ENCODE measurements around the gene FYB1. TPM values are rescaled to one million over a fixed set of nuclear protein-coding genes. Genes with fewer than 3 reads are reported as not detected.

The FYB1 gene
- total RNA-seq, 1 donor from 2014 or later: not detected

GRCh38 chr5:39249564-39250274 lies 30.4 kb upstream of the FYB1 start:
- no peaks in the 10 kb centered on the region for H3K36me3 ChIP-seq (ENCODE audit: control insufficient read depth, insufficient read depth, low read length)
- TF ChIP-seq CTCF (IDR thresholded peaks at IDR 0.05; ENCODE audit: insufficient read depth, low read length, poor library complexity, severe bottlenecking): no peak
- no peak for DNase-seq (ENCODE audit: low read depth)
- no peak overlapping the region for H3K4me3 ChIP-seq (ENCODE audit: low read depth, low read length)
- H3K27me3 ChIP-seq (ENCODE audit: control insufficient read depth, insufficient read depth, low read length): no peaks in the 10 kb centered on the region

GRCh38 chr5:39249069-39249468 lies 29.7 kb upstream of the FYB1 start:
- no peak for TF ChIP-seq CTCF (IDR thresholded peaks at IDR 0.05; ENCODE audit: insufficient read depth, low read length, poor library complexity, severe bottlenecking)
- Histone ChIP-seq H3K36me3 (ENCODE audit: control insufficient read depth, insufficient read depth, low read length) (no peaks in the 10 kb centered on the region), H3K27me3 (ENCODE audit: control insufficient read depth, insufficient read depth, low read length) (no peaks in the 10 kb centered on the region), H3K4me3 (ENCODE audit: low read depth, low read length) (no peak overlapping the region)
- no peak for DNase-seq (ENCODE audit: low read depth)

GRCh38 chr5:39240750-39241149 lies 21.4 kb upstream of the FYB1 start:
- no peaks in the 10 kb centered on the region for H3K27me3 ChIP-seq (ENCODE audit: control insufficient read depth, insufficient read depth, low read length)
- no peak overlapping the region for H3K4me3 ChIP-seq (ENCODE audit: low read depth, low read length)
- H3K36me3 ChIP-seq (ENCODE audit: control insufficient read depth, insufficient read depth, low read length): no peaks in the 10 kb centered on the region
- TF ChIP-seq CTCF (IDR thresholded peaks at IDR 0.05; ENCODE audit: insufficient read depth, low read length, poor library complexity, severe bottlenecking): no peak
- DNase-seq (ENCODE audit: low read depth): no peak

GRCh38 chr5:39238366-39239105 lies 19.2 kb upstream of the FYB1 start:
- no peaks in the 10 kb centered on the region for H3K36me3 ChIP-seq (ENCODE audit: control insufficient read depth, insufficient read depth, low read length)
- no peak for DNase-seq (ENCODE audit: low read depth)
- no peak for TF ChIP-seq CTCF (IDR thresholded peaks at IDR 0.05; ENCODE audit: insufficient read depth, low read length, poor library complexity, severe bottlenecking)
- H3K27me3 ChIP-seq (ENCODE audit: control insufficient read depth, insufficient read depth, low read length): no peaks in the 10 kb centered on the region
- no peak overlapping the region for H3K4me3 ChIP-seq (ENCODE audit: low read depth, low read length)

- no peak for DNase-seq (ENCODE audit: low read depth)
Observed at GRCh38 chr5:39236718-39237117, 17.4 kb upstream of the FYB1 start.

More at GRCh38 chr5:39236718-39237117, 17.4 kb upstream of the FYB1 start:
- H3K36me3 ChIP-seq (ENCODE audit: control insufficient read depth, insufficient read depth, low read length): no peaks in the 10 kb centered on the region
- H3K27me3 ChIP-seq (ENCODE audit: control insufficient read depth, insufficient read depth, low read length): no peaks in the 10 kb centered on the region
- TF ChIP-seq CTCF (IDR thresholded peaks at IDR 0.05; ENCODE audit: insufficient read depth, low read length, poor library complexity, severe bottlenecking): no peak
- H3K4me3 ChIP-seq (ENCODE audit: low read depth, low read length): no peak overlapping the region

Measured in kidney epithelial cell (primary cell).